Smooth muscle cell of bladder (primary cell): Measurements from ENCODE around the gene YBX2. TPM values are rescaled to one million over a fixed set of nuclear protein-coding genes. Genes with fewer than 3 reads are reported as not detected.

Experiments used
- total RNA-seq: library from RNA; depleted of rRNA; stranded (reverse); fragments of >200 nt; gene quantifications from 2 replicates; pipeline ENCODE4 v1.2.3, GENCODE V29; 2014

YBX2 gene
- total RNA-seq = 0.09 TPM in 1 of 2 replicates, not detected in the other

GRCh38 chr17:7294614-7295153, at the start of gene YBX2:
YBX2 (minus strand) TSS chr17:7294639; CDS start chr17:7294500, 139 bp downstream.

GRCh38 chr17:7336240-7337175, 42.1 kb upstream of the YBX2 start, which contains the start of gene ACAP1:
ACAP1 (plus strand) TSS chr17:7336529; CDS start chr17:7336735, 206 bp downstream.

GRCh38 chr17:7328840-7329373, 34.5 kb upstream of the YBX2 start, which contains the start of gene NEURL4:
NEURL4 (minus strand) TSS chr17:7329335; CDS start chr17:7329312, 23 bp downstream.

GRCh38 chr17:7314719-7315569, 20.5 kb upstream of the YBX2 start, which contains the start of gene GPS2:
GPS2 (minus strand) TSS chr17:7315360; CDS start chr17:7315052, 308 bp downstream.

GRCh38 chr17:7306911-7307685, 12.7 kb upstream of the YBX2 start, which contains the start of gene EIF5A:
EIF5A (plus strand) TSS chr17:7307628; CDS start chr17:7309636, 2,008 bp downstream.

GRCh38 chr17:7281074-7281952, 13.1 kb downstream of the YBX2 start, which contains the start of gene SLC2A4:
SLC2A4 (plus strand) TSS chr17:7281718; CDS start chr17:7281935, 217 bp downstream.

GRCh38 chr17:7262192-7262934, 32.1 kb downstream of the YBX2 start, which contains the start of gene CLDN7:
CLDN7 (minus strand) TSS chr17:7262478; CDS start chr17:7262043, 435 bp downstream.

GRCh38 chr17:7252176-7253043, 42.0 kb downstream of the YBX2 start, which contains the start of gene ELP5:
ELP5 (plus strand) TSS chr17:7252215; CDS start chr17:7252551, 336 bp downstream.

GRCh38 chr17:7251661-7252175, 42.7 kb downstream of the YBX2 start, which contains the start of gene CTDNEP1:
CTDNEP1 (minus strand) TSS chr17:7251734; CDS start chr17:7251296, 438 bp downstream.

GRCh38 chr17:7241783-7242716, 52.4 kb downstream of the YBX2 start, which contains the start of gene GABARAP:
GABARAP (minus strand) TSS chr17:7242449; CDS start chr17:7242330, 119 bp downstream.

GRCh38 chr17:7239091-7240027, 55.1 kb downstream of the YBX2 start, which contains the start of gene PHF23:
PHF23 (minus strand) TSS chr17:7239457; CDS start chr17:7239279, 178 bp downstream.

